ENCODE measurements around the gene NAT9. TPM values are rescaled to one million over a fixed set of nuclear protein-coding genes. Genes with fewer than 3 reads are reported as not detected.

NAT9 gene
- total and polyA plus RNA-seq, 7 experiments from 2014 or later: 16.8 to 78.8 (median 53.9) TPM

DNA sequence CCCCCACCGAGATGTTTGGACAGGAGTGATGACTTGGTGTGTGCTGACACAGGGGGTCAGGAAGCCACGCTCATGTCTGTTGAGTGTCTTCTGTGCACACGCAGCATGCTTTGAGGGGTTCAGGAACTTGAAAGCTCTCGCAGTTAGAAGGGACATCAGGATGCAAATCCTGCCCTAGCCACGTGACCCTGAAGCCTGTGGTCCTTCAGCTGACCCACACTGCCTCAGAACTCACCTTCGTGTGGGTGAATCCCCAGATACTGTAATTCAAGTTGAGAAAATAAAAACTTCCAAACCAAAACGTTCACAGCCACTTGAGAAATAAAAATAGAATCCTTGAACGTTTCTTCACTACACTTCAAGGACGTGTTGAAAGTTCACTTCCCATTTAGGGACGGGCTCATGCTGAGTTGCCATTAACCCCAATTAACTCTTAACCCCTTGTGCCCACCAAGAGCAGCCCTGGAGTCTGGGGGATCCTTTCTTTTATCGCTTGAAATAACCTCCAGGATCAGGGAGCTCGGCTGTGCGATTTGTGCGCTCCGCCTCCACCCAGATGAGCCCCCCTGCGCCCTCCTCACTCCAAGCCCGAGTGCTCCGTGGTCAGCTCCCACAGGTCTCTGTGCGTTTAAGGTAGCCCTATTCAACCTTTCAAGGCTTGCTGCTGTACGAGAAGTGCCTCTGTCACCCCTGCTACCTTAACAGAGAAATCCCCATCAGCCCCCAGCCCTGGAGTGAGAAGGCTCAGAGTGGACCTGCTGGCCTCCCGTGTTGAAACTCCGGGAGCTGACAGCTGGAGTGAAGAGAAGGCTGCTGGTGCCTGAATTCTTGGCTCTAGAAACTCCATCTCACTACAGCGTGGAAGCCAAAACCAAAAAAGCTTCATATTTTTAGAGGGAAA, 36.2 kb upstream of the NAT9 start:
- POLR2A ChIA-PET: no interaction called here
- Mint-ChIP-seq H3K27ac (no peak overlapping the region), H3K4me1 (peaks cover 0 to 17% (median 0%) of the 10 kb centered on the region in 7 donors), H3K36me3 (peaks cover 4 to 54% (median 17%) of the 10 kb centered on the region in 5 donors), H3K9me3 (peaks cover 0 to 1% (median 0%) of the 10 kb centered on the region in 11 donors), H3K4me3 (no peak overlapping the region), H3K27me3 (no peaks in the 10 kb centered on the region)
- DNase-seq: no peak
- intact Hi-C loops (cut with micrococcal nuclease): no loop called here
- Histone ChIP-seq H3K27ac (ENCODE audit: low read depth, low read length) (no peak overlapping the region), H3K27me3 (ENCODE audit: control insufficient read depth in 2 of 2, insufficient read depth in 2 of 2, low read length in 2 of 2) (no peaks in the 10 kb centered on the region), H3K4me1 (ENCODE audit: control insufficient read depth in 2 of 2, insufficient read depth in 2 of 2, low read length in 2 of 2) (no peaks in the 10 kb centered on the region), H3K9me3 (ENCODE audit: control insufficient read depth in 2 of 3, low read length in 3 of 3) (no peaks in the 10 kb centered on the region), H3K36me3 (ENCODE audit: control insufficient read depth in 2 of 3, insufficient read depth in 3 of 3, low read length in 3 of 3) (peaks cover 0 to 51% (median 0%) of the 10 kb centered on the region in 3 experiments), H3K4me3 (ENCODE audit: low read length) (no peak overlapping the region)
- CTCF ChIA-PET: interaction anchor here (0.5 kb wide), 1 partner anchor 21 kb away, joined by 8 read pairs; no protein-coding TSS in a partner anchor
- ATAC-seq: peak; percentile 27

DNA sequence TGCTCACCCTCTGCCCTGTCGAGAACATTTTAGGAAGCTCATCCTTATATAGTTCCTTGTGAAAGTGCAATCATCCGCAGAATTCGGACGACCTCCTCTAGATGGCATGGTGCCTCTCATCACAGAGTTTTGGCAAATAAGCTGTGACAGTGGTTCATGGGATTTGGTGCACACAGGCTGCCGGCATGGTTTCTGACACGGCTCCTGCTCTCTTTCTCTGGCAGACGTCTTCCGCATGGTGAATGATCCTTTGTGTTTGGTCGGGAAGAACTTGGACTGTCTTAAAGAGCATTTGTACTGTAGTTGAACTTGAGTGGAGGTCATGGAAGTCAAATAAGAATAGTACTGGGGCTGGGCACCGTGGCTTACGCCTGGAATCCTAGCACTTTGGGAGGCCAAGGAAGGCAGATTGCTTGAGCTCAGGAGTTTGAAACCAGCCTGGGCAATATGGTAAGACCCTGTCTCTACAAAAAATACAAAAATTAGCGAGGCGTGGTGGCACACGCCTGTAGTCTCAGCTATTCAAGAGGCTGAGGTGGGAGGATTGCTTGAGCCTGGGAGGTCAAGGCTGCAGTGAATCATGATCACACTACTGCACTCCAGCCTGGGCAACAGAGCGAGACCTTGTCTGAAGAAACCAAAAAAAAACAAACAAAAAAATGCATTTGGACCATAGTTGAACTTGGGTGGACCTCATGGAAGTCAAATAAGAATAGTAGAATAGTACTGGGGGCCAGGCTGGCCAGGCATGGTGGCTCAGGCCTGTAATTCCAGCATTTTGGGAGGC, 34.7 kb upstream of the NAT9 start:
- POLR2A ChIA-PET: no interaction called here
- peaks cover 0 to 17% (median 0%) of the 10 kb centered on the region in 7 donors for H3K4me1 Mint-ChIP-seq
- DNase-seq (no peak), ATAC-seq (no peak)
- peaks cover 2 to 44% (median 14%) of the 10 kb centered on the region in 5 donors for H3K36me3 Mint-ChIP-seq
- Histone ChIP-seq H3K27ac (ENCODE audit: low read depth, low read length) (no peak overlapping the region), H3K4me1 (ENCODE audit: control insufficient read depth in 2 of 2, insufficient read depth in 2 of 2, low read length in 2 of 2) (no peaks in the 10 kb centered on the region), H3K27me3 (ENCODE audit: control insufficient read depth in 2 of 2, insufficient read depth in 2 of 2, low read length in 2 of 2) (no peaks in the 10 kb centered on the region), H3K4me3 (ENCODE audit: low read length) (no peak overlapping the region), H3K9me3 (ENCODE audit: control insufficient read depth in 2 of 3, low read length in 3 of 3) (no peaks in the 10 kb centered on the region), H3K36me3 (ENCODE audit: control insufficient read depth in 2 of 3, insufficient read depth in 3 of 3, low read length in 3 of 3) (peaks cover 0 to 43% (median 0%) of the 10 kb centered on the region in 3 experiments)
- H3K9me3 Mint-ChIP-seq: no peaks in the 10 kb centered on the region
- CTCF ChIA-PET: interaction anchor here (0.6 to 1.3 kb wide), 2 partner anchors 10 to 19 kb away, joined by 3 read pairs; no protein-coding TSS in a partner anchor
- intact Hi-C loops (cut with micrococcal nuclease): no loop called here
- no peaks in the 10 kb centered on the region for H3K27me3 Mint-ChIP-seq
- H3K27ac Mint-ChIP-seq: no peak overlapping the region
- H3K4me3 Mint-ChIP-seq: no peak overlapping the region

- no peak overlapping the region for H3K4me3 ChIP-seq (ENCODE audit: low read length)
- Mint-ChIP-seq H3K36me3 (peaks cover 0 to 42% (median 13%) of the 10 kb centered on the region in 5 donors), H3K9me3 (no peaks in the 10 kb centered on the region), H3K4me1 (peaks cover 0 to 15% (median 0%) of the 10 kb centered on the region in 7 donors), H3K27me3 (no peaks in the 10 kb centered on the region), H3K27ac (no peak overlapping the region), H3K4me3 (no peak overlapping the region)
- ChIA-PET POLR2A (no interaction called here), CTCF (interaction anchor here (1.3 kb wide), 1 partner anchor 18 kb away, joined by 4 read pairs; no protein-coding TSS in a partner anchor)
- intact Hi-C loops (cut with micrococcal nuclease): no loop called here
- no peak for ATAC-seq
- no peak for DNase-seq
- H3K27me3 ChIP-seq (ENCODE audit: control insufficient read depth in 2 of 2, insufficient read depth in 2 of 2, low read length in 2 of 2): no peaks in the 10 kb centered on the region
- H3K27ac ChIP-seq (ENCODE audit: low read depth, low read length): no peak overlapping the region
- no peaks in the 10 kb centered on the region for H3K9me3 ChIP-seq (ENCODE audit: control insufficient read depth in 2 of 3, low read length in 3 of 3)
- peaks cover 0 to 59% (median 0%) of the 10 kb centered on the region in 3 experiments for H3K36me3 ChIP-seq (ENCODE audit: control insufficient read depth in 2 of 3, insufficient read depth in 3 of 3, low read length in 3 of 3)
- no peaks in the 10 kb centered on the region for H3K4me1 ChIP-seq (ENCODE audit: control insufficient read depth in 2 of 2, insufficient read depth in 2 of 2, low read length in 2 of 2)
These were observed 32.7 kb upstream of the NAT9 start for GRCh38 chr17:74808714-74809430.

DNA sequence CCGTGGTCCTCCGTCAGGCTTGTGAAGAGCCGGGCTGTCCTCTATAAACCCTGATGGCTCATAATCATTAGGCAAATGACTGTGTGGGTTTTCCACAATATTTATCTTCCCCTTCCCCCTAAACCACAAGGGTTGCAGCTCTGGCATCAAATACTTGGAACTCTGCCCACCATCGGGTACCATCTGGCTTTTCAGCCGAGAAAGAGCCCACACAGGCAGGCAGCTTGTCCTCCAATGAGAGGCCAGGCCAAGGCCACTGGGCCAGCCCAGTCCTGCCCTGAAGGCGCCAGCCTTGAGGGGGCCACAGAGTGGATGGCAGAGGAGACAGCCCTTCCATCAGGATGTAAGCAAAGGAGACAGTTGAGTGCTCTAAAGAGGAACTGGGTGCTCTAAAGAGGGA, 31.8 kb upstream of the NAT9 start:
- Histone ChIP-seq H3K27me3 (ENCODE audit: control insufficient read depth in 2 of 2, insufficient read depth in 2 of 2, low read length in 2 of 2) (no peaks in the 10 kb centered on the region), H3K4me3 (ENCODE audit: low read length) (no peak overlapping the region)
- ATAC-seq: no peak

GRCh38 chr17:74807441-74807840, 31.3 kb upstream of the NAT9 start:
- no peak for DNase-seq
- H3K4me1 ChIP-seq (ENCODE audit: control insufficient read depth in 2 of 2, insufficient read depth in 2 of 2, low read length in 2 of 2): no peaks in the 10 kb centered on the region
- H3K27me3 ChIP-seq (ENCODE audit: control insufficient read depth in 2 of 2, insufficient read depth in 2 of 2, low read length in 2 of 2): no peaks in the 10 kb centered on the region
- Mint-ChIP-seq H3K27ac (no peak overlapping the region), H3K27me3 (no peaks in the 10 kb centered on the region), H3K4me1 (peaks cover 0 to 15% (median 0%) of the 10 kb centered on the region in 7 donors), H3K36me3 (peaks cover 0 to 42% (median 14%) of the 10 kb centered on the region in 5 donors), H3K4me3 (no peak overlapping the region), H3K9me3 (no peaks in the 10 kb centered on the region)
- no peak overlapping the region for H3K27ac ChIP-seq (ENCODE audit: low read depth, low read length)
- H3K36me3 ChIP-seq (ENCODE audit: control insufficient read depth in 2 of 3, insufficient read depth in 3 of 3, low read length in 3 of 3): peaks cover 0 to 62% (median 0%) of the 10 kb centered on the region in 3 experiments
- ChIA-PET CTCF (interaction anchor here (0.7 kb wide), 1 partner anchor 16 kb away, joined by 5 read pairs; no protein-coding TSS in a partner anchor), POLR2A (no interaction called here)
- no peaks in the 10 kb centered on the region for H3K9me3 ChIP-seq (ENCODE audit: control insufficient read depth in 2 of 3, low read length in 3 of 3)
- ATAC-seq: no peak
- H3K4me3 ChIP-seq (ENCODE audit: low read length): no peak overlapping the region
- intact Hi-C loops (cut with micrococcal nuclease): no loop called here

More for the DNA sequence above, 31.8 kb upstream of the NAT9 start:
- no peak overlapping the region for H3K4me3 Mint-ChIP-seq
- no peaks in the 10 kb centered on the region for H3K4me1 ChIP-seq (ENCODE audit: control insufficient read depth in 2 of 2, insufficient read depth in 2 of 2, low read length in 2 of 2)
- ChIA-PET CTCF (interaction anchor here (0.7 kb wide), 1 partner anchor 16 kb away, joined by 5 read pairs; no protein-coding TSS in a partner anchor), POLR2A (no interaction called here)
- no peaks in the 10 kb centered on the region for H3K9me3 ChIP-seq (ENCODE audit: control insufficient read depth in 2 of 3, low read length in 3 of 3)
- peaks cover 0 to 62% (median 0%) of the 10 kb centered on the region in 3 experiments for H3K36me3 ChIP-seq (ENCODE audit: control insufficient read depth in 2 of 3, insufficient read depth in 3 of 3, low read length in 3 of 3)
- H3K9me3 Mint-ChIP-seq: no peaks in the 10 kb centered on the region
- no peak overlapping the region for H3K27ac Mint-ChIP-seq
- H3K27me3 Mint-ChIP-seq: no peaks in the 10 kb centered on the region
- H3K36me3 Mint-ChIP-seq: peaks cover 0 to 44% (median 14%) of the 10 kb centered on the region in 5 donors
- intact Hi-C loops (cut with micrococcal nuclease): no loop called here
- DNase-seq: no peak
- H3K27ac ChIP-seq (ENCODE audit: low read depth, low read length): no peak overlapping the region
- peaks cover 0 to 15% (median 0%) of the 10 kb centered on the region in 7 donors for H3K4me1 Mint-ChIP-seq

- H3K27me3 ChIP-seq (ENCODE audit: control insufficient read depth in 2 of 2, insufficient read depth in 2 of 2, low read length in 2 of 2): no peaks in the 10 kb centered on the region
- H3K4me1 Mint-ChIP-seq: peaks cover 0 to 15% (median 0%) of the 10 kb centered on the region in 7 donors
- POLR2A ChIA-PET: no interaction called here
- DNase-seq (no peak), ATAC-seq (no peak)
- H3K36me3 ChIP-seq (ENCODE audit: control insufficient read depth in 2 of 3, insufficient read depth in 3 of 3, low read length in 3 of 3): peaks cover 0 to 72% (median 2%) of the 10 kb centered on the region in 3 experiments
- H3K4me3 Mint-ChIP-seq: no peak overlapping the region
- intact Hi-C loops (cut with micrococcal nuclease): no loop called here
- no peaks in the 10 kb centered on the region for H3K9me3 Mint-ChIP-seq
- H3K27ac ChIP-seq (ENCODE audit: low read depth, low read length): no peak overlapping the region
- CTCF ChIA-PET: no interaction called here
- no peak overlapping the region for H3K27ac Mint-ChIP-seq
- H3K4me3 ChIP-seq (ENCODE audit: low read length): no peak overlapping the region
- H3K27me3 Mint-ChIP-seq: no peaks in the 10 kb centered on the region
- H3K4me1 ChIP-seq (ENCODE audit: control insufficient read depth in 2 of 2, insufficient read depth in 2 of 2, low read length in 2 of 2): no peaks in the 10 kb centered on the region
- H3K36me3 Mint-ChIP-seq: peaks cover 0 to 41% (median 14%) of the 10 kb centered on the region in 5 donors
- H3K9me3 ChIP-seq (ENCODE audit: control insufficient read depth in 2 of 3, low read length in 3 of 3): no peaks in the 10 kb centered on the region
These were observed 30.2 kb upstream of the NAT9 start for GRCh38 chr17:74806334-74806733.
